GM23338 (cell line): ENCODE results near the gene GPC6. TPM values are rescaled to one million over a fixed set of nuclear protein-coding genes. Genes with fewer than 3 reads are reported as not detected.

Experiments used
- ATAC-seq: fragments of 200-7000 bp; cut with Tn5 transposase; 3 replicates; pipeline ENCODE4 v1.9.1; 2020
- DNase-seq: peaks from one replicate; pipeline ENCODE4 v3.0.0-alpha.2; 2015; ENCODE audit warnings: low spot score
- H2AFZ ChIP-seq: fragments of 200-600 bp; sonication (generic); 2 replicates; pipeline ENCODE4 v1.8.0; 2016; ENCODE audit warnings: antibody characterized with exemption, mild to moderate bottlenecking, moderate library complexity
- H3F3A ChIP-seq: fragments of 200-600 bp; sonication (generic); replicated peaks from 2 replicates; pipeline ENCODE4 v1.8.0; 2017; ENCODE audit warnings: antibody characterized with exemption, mixed run types, low read depth
- H3K27ac ChIP-seq: fragments of 200-600 bp; sonication (generic); 2 replicates; pipeline ENCODE4 v1.6.1; 2016; ENCODE audit warnings: low read depth
- H3K27me3 ChIP-seq: fragments of 200-600 bp; sonication (generic); 2 replicates; pipeline ENCODE4 v1.8.0; 2016; ENCODE audit warnings: mild to moderate bottlenecking, mixed run types, moderate library complexity; ENCODE audit not compliant: insufficient read depth
- H3K36me3 ChIP-seq: fragments of 200-600 bp; sonication (generic); 2 replicates; pipeline ENCODE4 v1.8.0; 2016; ENCODE audit warnings: mild to moderate bottlenecking; ENCODE audit not compliant: insufficient read depth
- H3K4me1 ChIP-seq: fragments of 200-600 bp; sonication (generic); 2 replicates; pipeline ENCODE4 v1.8.0; 2016; ENCODE audit warnings: mild to moderate bottlenecking, moderate library complexity; ENCODE audit not compliant: insufficient read depth
- H3K4me2 ChIP-seq: fragments of 200-600 bp; sonication (generic); 2 replicates; pipeline ENCODE4 v1.7.1; 2017; ENCODE audit warnings: mixed run types
- H3K4me3 ChIP-seq: fragments of 200-600 bp; sonication (generic); 2 replicates; pipeline ENCODE4 v1.6.1; 2016; ENCODE audit warnings: mixed run types
- H3K79me2 ChIP-seq: fragments of 200-600 bp; sonication (generic); replicated peaks from 2 replicates; pipeline ENCODE4 v1.8.0; 2017; ENCODE audit warnings: mild to moderate bottlenecking; ENCODE audit not compliant: insufficient read depth
- H3K9me2 ChIP-seq: fragments of 200-600 bp; sonication (generic); 2 replicates; pipeline ENCODE4 v1.8.0; 2017; ENCODE audit not compliant: insufficient read depth
- H4K20me1 ChIP-seq: fragments of 200-600 bp; sonication (generic); replicated peaks from 2 replicates; pipeline ENCODE4 v1.8.0; 2017; ENCODE audit warnings: mild to moderate bottlenecking; ENCODE audit not compliant: insufficient read depth
- H3K27ac Mint-ChIP-seq: 2 replicates; pipeline ENCODE4 v1.8.0; 2020; ENCODE audit warnings: inconsistent platforms, mild to moderate bottlenecking, moderate library complexity, mixed read lengths
- H3K27me3 Mint-ChIP-seq: 3 replicates; pipeline ENCODE4 v1.8.0; 2022; ENCODE audit warnings: low read depth, mild to moderate bottlenecking, moderate library complexity, mixed read lengths, inconsistent platforms; ENCODE audit not compliant: insufficient read depth, poor library complexity
- H3K36me3 Mint-ChIP-seq: 3 replicates; pipeline ENCODE4 v1.8.0; 2021; ENCODE audit warnings: low read depth, mild to moderate bottlenecking, inconsistent platforms, moderate library complexity, mixed read lengths
- H3K4me1 Mint-ChIP-seq: 3 replicates; pipeline ENCODE4 v1.8.0; 2020; ENCODE audit warnings: mild to moderate bottlenecking, inconsistent platforms, mixed read lengths
- H3K4me3 Mint-ChIP-seq: 3 replicates; pipeline ENCODE4 v1.8.0; 2021; ENCODE audit warnings: moderate library complexity, mild to moderate bottlenecking, inconsistent platforms, mixed read lengths
- H3K9me3 Mint-ChIP-seq: 3 replicates; pipeline ENCODE4 v1.8.0; 2020; ENCODE audit warnings: moderate library complexity, mild to moderate bottlenecking, inconsistent platforms, mixed read lengths
- CREB1 ChIP-seq: fragments of 250-450 bp; sonication (Bioruptor Pico); IDR thresholded peaks from 2 replicates; pipeline ENCODE4 v1.5.0; 2020; ENCODE audit warnings: low read depth, mild to moderate bottlenecking, moderate library complexity
- EZH2 ChIP-seq: fragments of 200-600 bp; sonication (generic); IDR thresholded peaks from one replicate; pipeline ENCODE4 v1.8.0; 2017; ENCODE audit warnings: antibody characterized with exemption, mild to moderate bottlenecking, low read depth; ENCODE audit not compliant: unreplicated experiment
- EZH2phosphoT487 ChIP-seq: fragments of 200-600 bp; sonication (generic); IDR thresholded peaks from one replicate; pipeline ENCODE4 v1.8.1; 2018; ENCODE audit warnings: antibody characterized with exemption; ENCODE audit not compliant: unreplicated experiment
- JUNB ChIP-seq: IDR thresholded peaks from one replicate; pipeline ENCODE4 v1.6.1; 2016; ENCODE audit warnings: antibody characterized with exemption; ENCODE audit not compliant: unreplicated experiment
- NANOG ChIP-seq: IDR thresholded peaks from 2 replicates; pipeline ENCODE4 v1.6.1; 2016; ENCODE audit warnings: antibody characterized with exemption, borderline replicate concordance
- POLR2AphosphoS5 ChIP-seq: IDR thresholded peaks from 2 replicates; pipeline ENCODE4 v1.6.1; 2016; ENCODE audit warnings: antibody characterized with exemption, low read depth
- REST ChIP-seq: IDR thresholded peaks from one replicate; pipeline ENCODE4 v1.6.1; 2018; ENCODE audit warnings: antibody characterized with exemption; ENCODE audit not compliant: unreplicated experiment
- STAT1 ChIP-seq: IDR thresholded peaks from one replicate; pipeline ENCODE4 v1.6.1; 2016; ENCODE audit warnings: antibody characterized with exemption; ENCODE audit not compliant: unreplicated experiment
- ZNF114 ChIP-seq: fragments of 250-450 bp; sonication (Bioruptor Pico); IDR thresholded peaks from 2 replicates; pipeline ENCODE4 v1.5.0; 2020; ENCODE audit warnings: mild to moderate bottlenecking, moderate library complexity
- ZNF331 ChIP-seq: fragments of 250-450 bp; sonication (Bioruptor Pico); IDR thresholded peaks from 2 replicates; pipeline ENCODE4 v1.5.0; 2020; ENCODE audit warnings: low read depth, mild to moderate bottlenecking, moderate library complexity
- ZNF462 ChIP-seq: fragments of 250-450 bp; sonication (Bioruptor Pico); IDR thresholded peaks from 2 replicates; pipeline ENCODE4 v1.5.0; 2020; ENCODE audit warnings: mild to moderate bottlenecking, moderate library complexity
- polyA plus RNA-seq: library from polyadenylated mRNA; unstranded; fragments of >200 nt; fragmentation: Nextera tagmentation; extraction: Ambion mirVana; gene quantifications from 2 replicates; pipeline ENCODE4 v1.2.1, GENCODE V29; 2016
- total RNA-seq: library from RNA; depleted of rRNA; stranded (reverse); fragments of >200 nt; shearing (Covaris generic); gene quantifications from 2 replicates; pipeline ENCODE4 v1.2.3, GENCODE V29; 2014
- TF ChIP-seq, protein P1 (sequence below), 2 experiments: fragments of 200-600 bp in 1 of 2; sonication (generic) in 1 of 2; conservative IDR thresholded peaks; 2 replicates each; pipeline versions ENCODE4 v1.5.1 to v1.6.1; 2016 to 2017; ENCODE audit warnings: antibody characterized with exemption in 2 of 2, low read depth in 2 of 2, mild to moderate bottlenecking in 2 of 2, moderate library complexity in 1 of 2
- TF ChIP-seq, protein P2 (sequence below): IDR thresholded peaks from 2 replicates; pipeline ENCODE4 v1.6.1; 2016; ENCODE audit warnings: antibody characterized with exemption

Gene GPC6
- total and polyA plus RNA-seq, 2 experiments from 2014 or later: 6.4 to 28.6 TPM

DNA sequence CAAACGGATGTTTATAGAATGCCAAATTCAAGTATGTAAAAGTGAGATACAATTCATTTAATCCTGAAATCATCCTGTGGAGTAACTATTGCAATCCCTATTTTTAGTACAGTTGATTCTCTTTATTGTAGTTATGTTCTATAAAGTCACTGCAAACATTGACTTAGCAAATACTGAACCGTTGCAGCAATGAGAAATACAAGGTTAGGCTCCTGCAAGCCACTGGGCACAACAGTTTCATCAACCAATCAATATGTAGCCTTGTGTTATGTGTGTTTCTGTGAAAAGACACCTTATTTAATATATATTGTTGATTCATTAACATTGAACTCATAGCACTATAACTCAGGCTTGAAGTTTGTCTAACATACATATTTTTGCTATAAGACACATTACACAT, 1078.4 kb downstream of the GPC6 start:
- no peak for ATAC-seq
- Mint-ChIP-seq H3K27ac (no peak overlapping the region; the same call in 1 of the 2 replicates), H3K4me1 (peaks cover 21% of the 10 kb centered on the region), H3K36me3 (no peaks in the 10 kb centered on the region), H3K4me3 (no peak overlapping the region), H3K27me3 (peaks cover 5% of the 10 kb centered on the region), H3K9me3 (no peaks in the 10 kb centered on the region)
- TF ChIP-seq EZH2 (no peak), POLR2AphosphoS5 (no peak), STAT1 (no peak), CREB1 (CRISPR knock-in tag) (no peak), ZNF462 (CRISPR knock-in tag) (no peak), ZNF331 (no peak), ZNF114 (CRISPR knock-in tag) (no peak), EZH2phosphoT487 (no peak), JUNB (no peak), REST (no peak), NANOG (no peak)
- TF ChIP-seq, protein P1, sequence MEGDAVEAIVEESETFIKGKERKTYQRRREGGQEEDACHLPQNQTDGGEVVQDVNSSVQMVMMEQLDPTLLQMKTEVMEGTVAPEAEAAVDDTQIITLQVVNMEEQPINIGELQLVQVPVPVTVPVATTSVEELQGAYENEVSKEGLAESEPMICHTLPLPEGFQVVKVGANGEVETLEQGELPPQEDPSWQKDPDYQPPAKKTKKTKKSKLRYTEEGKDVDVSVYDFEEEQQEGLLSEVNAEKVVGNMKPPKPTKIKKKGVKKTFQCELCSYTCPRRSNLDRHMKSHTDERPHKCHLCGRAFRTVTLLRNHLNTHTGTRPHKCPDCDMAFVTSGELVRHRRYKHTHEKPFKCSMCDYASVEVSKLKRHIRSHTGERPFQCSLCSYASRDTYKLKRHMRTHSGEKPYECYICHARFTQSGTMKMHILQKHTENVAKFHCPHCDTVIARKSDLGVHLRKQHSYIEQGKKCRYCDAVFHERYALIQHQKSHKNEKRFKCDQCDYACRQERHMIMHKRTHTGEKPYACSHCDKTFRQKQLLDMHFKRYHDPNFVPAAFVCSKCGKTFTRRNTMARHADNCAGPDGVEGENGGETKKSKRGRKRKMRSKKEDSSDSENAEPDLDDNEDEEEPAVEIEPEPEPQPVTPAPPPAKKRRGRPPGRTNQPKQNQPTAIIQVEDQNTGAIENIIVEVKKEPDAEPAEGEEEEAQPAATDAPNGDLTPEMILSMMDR (conservative IDR thresholded peaks at IDR 0.05; ENCODE audit: low read depth in 2 of 2): no peak
- TF ChIP-seq, protein P2, sequence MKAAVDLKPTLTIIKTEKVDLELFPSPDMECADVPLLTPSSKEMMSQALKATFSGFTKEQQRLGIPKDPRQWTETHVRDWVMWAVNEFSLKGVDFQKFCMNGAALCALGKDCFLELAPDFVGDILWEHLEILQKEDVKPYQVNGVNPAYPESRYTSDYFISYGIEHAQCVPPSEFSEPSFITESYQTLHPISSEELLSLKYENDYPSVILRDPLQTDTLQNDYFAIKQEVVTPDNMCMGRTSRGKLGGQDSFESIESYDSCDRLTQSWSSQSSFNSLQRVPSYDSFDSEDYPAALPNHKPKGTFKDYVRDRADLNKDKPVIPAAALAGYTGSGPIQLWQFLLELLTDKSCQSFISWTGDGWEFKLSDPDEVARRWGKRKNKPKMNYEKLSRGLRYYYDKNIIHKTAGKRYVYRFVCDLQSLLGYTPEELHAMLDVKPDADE: no peak
- Histone ChIP-seq H3K79me2 (no peaks in the 10 kb centered on the region), H3K36me3 (no peaks in the 10 kb centered on the region), H3K27ac (no peak overlapping the region), H3K4me2 (no peak overlapping the region), H3K4me3 (no peak overlapping the region), H4K20me1 (no peaks in the 10 kb centered on the region), H3K9me2 (peaks cover 6% of the 10 kb centered on the region; the same call in 1 of the 2 replicates), H2AFZ (no peak overlapping the region), H3K4me1 (peaks cover 14% of the 10 kb centered on the region), H3F3A (no peaks in the 10 kb centered on the region), H3K27me3 (no peaks in the 10 kb centered on the region)
- DNase-seq: no peak
